Endodermal cell (in vitro differentiated cells): ENCODE measurements around the gene OPHN1. TPM values are rescaled to one million over a fixed set of nuclear protein-coding genes. Genes with fewer than 3 reads are reported as not detected.

ENCODE experiments used
- DNase-seq: peaks from one replicate; pipeline ENCODE4 v3.0.0-alpha.2; 2017
- H3K27ac ChIP-seq: 2 replicates; pipeline ENCODE4 v1.5.1; 2013; ENCODE audit warnings: mild to moderate bottlenecking, low read depth, low read length, moderate library complexity
- H3K27me3 ChIP-seq: 2 replicates; pipeline ENCODE4 v1.6.1; 2013; ENCODE audit warnings: mild to moderate bottlenecking, low read length, moderate library complexity; ENCODE audit not compliant: insufficient read depth, control insufficient read depth, poor library complexity, severe bottlenecking
- H3K36me3 ChIP-seq: 2 replicates; pipeline ENCODE4 v1.7.0; 2013; ENCODE audit warnings: mild to moderate bottlenecking, low read length, moderate library complexity; ENCODE audit not compliant: control insufficient read depth, insufficient read depth
- H3K4me1 ChIP-seq: one replicate; pipeline ENCODE4 v1.7.0; 2013; ENCODE audit warnings: low read length; ENCODE audit not compliant: control insufficient read depth, insufficient read depth
- H3K4me3 ChIP-seq: 2 replicates; pipeline ENCODE4 v1.5.1; 2013; ENCODE audit warnings: mild to moderate bottlenecking, low read length, moderate library complexity
- H3K9ac ChIP-seq: 2 replicates; pipeline ENCODE4 v1.6.1; 2013; ENCODE audit warnings: mild to moderate bottlenecking, low read length, moderate library complexity; ENCODE audit not compliant: poor library complexity, severe bottlenecking; ENCODE audit errors: extremely low read depth
- H3K9me3 ChIP-seq: 2 replicates; pipeline ENCODE4 v1.6.1; 2013; ENCODE audit warnings: mild to moderate bottlenecking, low read length, moderate library complexity; ENCODE audit not compliant: control insufficient read depth
- H3K27ac Mint-ChIP-seq: 2 replicates; pipeline ENCODE4 v1.8.0; 2020; ENCODE audit warnings: mixed read lengths
- H3K27me3 Mint-ChIP-seq: 2 replicates; pipeline ENCODE4 v1.8.0; 2021; ENCODE audit warnings: mild to moderate bottlenecking, mixed read lengths; ENCODE audit not compliant: insufficient read depth
- H3K36me3 Mint-ChIP-seq: 2 replicates; pipeline ENCODE4 v1.8.0; 2020; ENCODE audit warnings: low read depth, mixed read lengths
- H3K4me1 Mint-ChIP-seq: 2 replicates; pipeline ENCODE4 v1.8.0; 2020; ENCODE audit warnings: mixed read lengths
- H3K4me3 Mint-ChIP-seq: 2 replicates; pipeline ENCODE4 v1.8.0; 2020; ENCODE audit warnings: mild to moderate bottlenecking, moderate library complexity, mixed read lengths
- H3K9me3 Mint-ChIP-seq: 2 replicates; pipeline ENCODE4 v1.8.0; 2020; ENCODE audit warnings: mild to moderate bottlenecking, mixed read lengths
- total RNA-seq, 2 donors: library from RNA; stranded (reverse); fragmentation: NEBNext Ultra II Directional in 1 of 2; extraction: Animal tissue kit (Norgen Biotek cat#: 25700) in 1 of 2; gene quantifications; 2 replicates in 1 of 2; 3 replicates in 1 of 2; pipeline ENCODE4 v1.2.1, GENCODE V29; 2021
- TF ChIP-seq, protein P1 (sequence below): fragments of 200-600 bp; sonication (generic); conservative IDR thresholded peaks from 2 replicates; pipeline ENCODE4 v1.5.0; 2021; ENCODE audit warnings: antibody characterized with exemption, mild to moderate bottlenecking

The OPHN1 gene
- total RNA-seq, 2 donors from 2014 or later, result 2.9 to 5.0 TPM

DNA sequence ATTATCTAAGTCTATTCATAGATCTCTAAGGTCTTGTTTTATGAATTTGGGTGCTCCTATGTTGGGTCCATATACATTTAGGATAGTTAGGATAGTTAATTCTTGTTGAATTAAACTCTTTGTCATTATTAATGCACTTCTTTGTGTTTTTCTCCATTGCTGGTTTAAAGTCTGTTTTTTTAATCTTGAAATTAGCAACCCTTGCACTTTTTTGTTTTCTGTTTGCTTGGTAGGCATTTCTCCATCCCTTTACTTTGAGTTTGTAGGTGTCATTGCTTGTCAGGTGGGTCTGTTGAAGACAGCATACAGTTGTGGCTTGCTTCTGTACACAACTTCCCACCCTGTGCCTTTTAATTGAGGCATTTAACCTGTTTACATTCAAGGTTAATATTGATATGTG, 434.8 kb downstream of the OPHN1 start:
- Mint-ChIP-seq H3K4me1 (no peaks in the 10 kb centered on the region), H3K36me3 (no peaks in the 10 kb centered on the region), H3K27me3 (no peaks in the 10 kb centered on the region), H3K27ac (no peak overlapping the region), H3K9me3 (peaks cover 73% of the 10 kb centered on the region), H3K4me3 (no peak overlapping the region)
- H3K9ac ChIP-seq, result no peak overlapping the region
- H3K9me3 ChIP-seq, result no peaks in the 10 kb centered on the region
- TF ChIP-seq, protein P1, sequence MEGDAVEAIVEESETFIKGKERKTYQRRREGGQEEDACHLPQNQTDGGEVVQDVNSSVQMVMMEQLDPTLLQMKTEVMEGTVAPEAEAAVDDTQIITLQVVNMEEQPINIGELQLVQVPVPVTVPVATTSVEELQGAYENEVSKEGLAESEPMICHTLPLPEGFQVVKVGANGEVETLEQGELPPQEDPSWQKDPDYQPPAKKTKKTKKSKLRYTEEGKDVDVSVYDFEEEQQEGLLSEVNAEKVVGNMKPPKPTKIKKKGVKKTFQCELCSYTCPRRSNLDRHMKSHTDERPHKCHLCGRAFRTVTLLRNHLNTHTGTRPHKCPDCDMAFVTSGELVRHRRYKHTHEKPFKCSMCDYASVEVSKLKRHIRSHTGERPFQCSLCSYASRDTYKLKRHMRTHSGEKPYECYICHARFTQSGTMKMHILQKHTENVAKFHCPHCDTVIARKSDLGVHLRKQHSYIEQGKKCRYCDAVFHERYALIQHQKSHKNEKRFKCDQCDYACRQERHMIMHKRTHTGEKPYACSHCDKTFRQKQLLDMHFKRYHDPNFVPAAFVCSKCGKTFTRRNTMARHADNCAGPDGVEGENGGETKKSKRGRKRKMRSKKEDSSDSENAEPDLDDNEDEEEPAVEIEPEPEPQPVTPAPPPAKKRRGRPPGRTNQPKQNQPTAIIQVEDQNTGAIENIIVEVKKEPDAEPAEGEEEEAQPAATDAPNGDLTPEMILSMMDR, result no peak
- H3K36me3 ChIP-seq, result no peaks in the 10 kb centered on the region
- no peak overlapping the region for H3K27ac ChIP-seq
- H3K4me3 ChIP-seq, result no peak overlapping the region
- H3K27me3 ChIP-seq, result no peaks in the 10 kb centered on the region
- no peaks in the 10 kb centered on the region for H3K4me1 ChIP-seq
- no peak for DNase-seq

Other genes with a start within 250 kb of the OPHN1 start
- 10 to 100 TPM; 36.9 to 40.7 TPM for gene YIPF6, start 65.6 kb upstream of the OPHN1 start, total RNA-seq
- gene STARD8, start 214.2 kb upstream of the OPHN1 start, total RNA-seq, result 1 to 10 TPM; 1.5 to 1.8 TPM